Right forelimb (tissue), 1 donor: Measurements from ENCODE around the gene DDX39B.
"Not testable (repeated sequence)": the region's sequence is repeated elsewhere in the genome, so short reads cannot be mapped to it uniquely, and the experiment has no call there.

Experiments
- DNase-seq: peaks from one replicate; pipeline ENCODE4 v3.0.0-alpha.2; 2018

The DDX39B gene

DNA sequence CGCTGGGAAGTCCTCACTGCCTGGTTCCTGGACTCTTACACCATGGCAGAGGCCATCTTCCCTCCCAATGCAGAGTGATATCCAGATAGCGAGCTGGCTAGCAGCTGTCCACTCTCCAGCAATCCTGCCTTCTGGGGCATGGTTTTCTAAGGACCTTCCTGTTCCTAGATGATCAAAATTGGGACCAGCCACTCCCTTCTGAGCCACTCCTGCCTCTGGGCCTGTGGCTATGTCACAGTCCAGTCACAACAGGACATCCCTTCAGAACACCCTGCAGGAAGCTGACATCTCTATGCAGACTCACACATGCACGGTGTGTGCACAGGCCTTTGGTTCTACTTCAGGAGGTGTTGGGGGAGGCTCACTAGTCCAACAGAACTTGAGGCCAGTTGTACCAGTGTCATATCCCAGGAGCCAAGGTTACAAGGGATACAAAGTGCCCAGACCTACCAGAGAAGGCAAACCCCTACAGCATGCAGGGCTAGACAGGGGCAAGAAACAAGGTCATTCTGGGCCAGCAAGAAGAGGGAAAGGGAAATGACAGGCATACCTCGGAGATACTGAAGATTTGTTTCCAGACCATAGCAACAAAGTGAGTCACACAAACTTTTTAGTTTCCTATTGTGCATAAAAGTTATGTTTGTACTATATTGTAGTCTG lies 15.7 kb downstream of the DDX39B start:
- DNase-seq, result no peak

DNA sequence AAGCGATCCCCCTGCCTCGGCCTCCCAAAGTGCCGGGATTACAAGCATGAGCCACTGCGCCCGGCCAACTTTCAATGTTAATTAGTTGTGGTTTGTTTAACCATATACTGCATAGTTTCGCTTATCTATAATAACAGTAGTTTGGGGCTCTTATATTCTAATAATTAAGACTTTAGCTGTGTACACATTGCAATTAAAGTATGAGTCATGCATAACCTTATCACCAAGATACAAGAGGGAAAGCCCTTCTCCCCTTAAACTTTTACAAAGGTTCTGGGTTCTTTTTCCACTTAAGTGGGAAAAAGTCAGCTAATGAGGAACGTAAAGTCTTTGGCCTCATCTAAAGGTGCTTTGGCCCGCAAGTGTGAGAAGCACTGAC lies 16.3 kb downstream of the DDX39B start:
- no peak for DNase-seq

DNA sequence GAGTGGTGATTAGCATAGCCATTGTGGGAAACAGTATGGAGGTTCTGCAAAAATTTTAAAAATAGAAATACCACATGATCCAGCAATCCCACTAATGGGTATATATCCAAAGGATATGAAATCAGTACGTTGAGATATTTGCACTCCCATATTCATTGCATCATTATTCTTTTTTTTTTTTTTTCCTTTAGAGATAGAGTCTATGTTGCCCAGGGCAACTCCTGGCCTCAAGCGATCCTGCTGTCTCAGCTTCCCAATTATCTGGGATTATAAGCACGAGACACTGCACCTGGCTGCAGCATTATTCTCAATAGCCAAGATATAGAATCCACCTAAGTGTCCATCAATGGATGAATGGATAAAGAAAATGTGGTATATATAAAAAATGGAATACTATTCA lies 20.0 kb downstream of the DDX39B start:
- DNase-seq, result no peak

DNA sequence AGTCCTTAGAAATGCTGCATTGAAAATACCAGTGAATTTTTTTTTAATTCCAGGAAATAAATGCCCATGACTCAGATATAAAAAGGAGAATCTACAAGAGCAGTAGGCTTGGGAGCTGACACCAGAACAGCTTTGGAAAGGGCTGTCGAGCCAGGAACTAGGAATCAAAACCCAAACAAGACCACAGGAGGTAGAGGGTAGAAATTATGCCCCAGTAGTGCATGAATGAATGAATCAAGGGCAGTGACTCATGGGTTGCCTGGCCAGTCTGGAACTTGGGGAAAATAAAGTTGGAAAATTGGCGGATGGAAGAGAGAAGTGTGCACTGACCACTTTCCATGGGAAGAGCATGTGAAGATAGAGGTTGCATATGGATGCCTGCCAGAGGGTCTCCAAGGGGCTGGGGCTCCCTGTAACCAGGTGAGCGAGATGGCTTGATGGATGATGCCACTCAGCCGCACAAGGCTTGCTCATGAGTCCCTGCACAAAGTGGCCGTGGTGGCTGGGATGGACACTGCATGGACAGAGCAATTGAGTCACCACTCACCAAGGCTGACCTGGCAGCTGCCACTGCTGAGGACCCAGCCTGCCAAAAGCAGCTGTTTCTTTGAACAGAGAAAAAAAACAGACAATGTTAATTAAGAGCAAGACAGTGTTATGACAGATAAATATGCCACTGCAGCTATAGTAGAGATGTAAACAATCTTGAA lies 28.2 kb downstream of the DDX39B start:
- DNase-seq, result no peak

DNA sequence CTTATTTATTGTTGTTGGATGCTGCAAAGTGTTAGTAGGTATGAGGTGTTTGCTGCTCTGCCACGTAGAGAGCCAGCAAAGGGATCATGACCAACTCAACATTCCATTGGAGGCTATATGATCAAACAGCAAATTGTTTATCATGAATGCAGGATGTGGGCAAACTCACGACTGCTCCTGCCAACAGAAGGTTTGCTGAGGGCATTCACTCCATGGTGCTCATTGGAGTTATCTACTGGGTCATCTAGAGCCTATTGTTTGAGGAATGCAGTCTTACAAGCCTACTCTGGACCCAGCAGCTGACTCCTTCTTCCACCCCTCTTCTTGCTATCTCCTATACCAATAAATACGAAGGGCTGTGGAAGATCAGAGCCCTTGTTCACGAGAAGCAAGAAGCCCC lies 31.8 kb downstream of the DDX39B start:
- DNase-seq, result no peak

DNA sequence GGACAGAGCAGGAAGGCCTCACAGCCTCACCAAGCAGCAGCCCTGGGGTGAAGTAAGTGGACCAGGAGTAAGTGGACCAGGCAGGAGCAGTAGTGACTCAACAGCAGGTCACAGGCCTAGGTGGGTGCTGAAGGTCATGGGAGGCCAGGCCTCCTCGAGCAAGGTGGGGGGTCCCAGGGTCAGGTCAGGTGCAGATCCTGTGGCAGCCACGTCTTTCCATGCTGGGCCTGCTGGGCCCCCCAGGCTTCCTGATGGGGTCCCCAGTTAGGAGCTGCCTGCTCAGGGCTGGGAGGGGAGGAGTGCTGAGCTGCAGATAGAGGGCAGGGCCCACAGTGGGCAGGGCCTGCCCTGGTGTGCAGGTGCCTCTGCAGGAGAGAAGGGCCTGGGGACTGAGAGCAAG lies 32.8 kb downstream of the DDX39B start:
- not testable (repeated sequence) for DNase-seq

DNA sequence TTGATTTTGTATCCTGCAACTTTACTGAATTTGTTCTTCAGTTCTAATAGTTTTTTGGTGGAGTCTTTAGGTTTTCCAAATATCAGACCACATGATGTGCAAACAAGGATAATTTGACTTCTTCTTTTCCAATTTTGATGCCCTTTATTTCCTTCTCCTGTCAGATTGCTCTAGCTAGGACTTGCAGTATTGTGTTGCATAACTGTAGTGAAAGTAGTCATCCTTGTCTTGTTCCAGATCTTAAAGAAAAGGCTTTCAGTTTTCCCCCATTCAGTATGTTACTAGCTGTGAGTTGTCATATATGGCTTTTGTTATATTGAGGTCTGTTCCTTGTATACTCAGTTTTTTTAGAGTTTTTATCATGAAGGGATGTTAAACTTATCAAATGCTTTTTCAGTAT lies 39.2 kb downstream of the DDX39B start:
- DNase-seq, result no peak

DNA sequence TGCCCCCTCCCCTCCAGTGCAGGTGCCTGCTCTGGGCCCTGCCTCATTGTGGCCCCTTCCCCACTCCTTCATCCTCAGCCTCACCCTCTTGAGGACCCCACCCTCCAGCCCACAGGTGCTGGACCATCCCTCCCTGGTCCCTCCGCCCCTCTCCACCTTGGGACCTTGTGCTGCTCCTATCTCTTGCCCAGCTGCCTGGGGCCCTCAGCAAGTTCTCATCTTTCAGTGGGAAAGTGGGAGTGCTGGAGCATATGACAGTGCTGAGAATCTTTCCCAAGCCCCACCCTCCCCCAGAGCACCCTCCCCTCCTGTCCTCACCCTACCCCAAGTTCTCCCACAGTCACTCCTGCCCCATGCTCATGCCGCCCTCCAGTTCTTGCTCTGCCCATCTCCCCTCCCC lies 42.2 kb downstream of the DDX39B start:
- DNase-seq, result not testable (repeated sequence)

DNA sequence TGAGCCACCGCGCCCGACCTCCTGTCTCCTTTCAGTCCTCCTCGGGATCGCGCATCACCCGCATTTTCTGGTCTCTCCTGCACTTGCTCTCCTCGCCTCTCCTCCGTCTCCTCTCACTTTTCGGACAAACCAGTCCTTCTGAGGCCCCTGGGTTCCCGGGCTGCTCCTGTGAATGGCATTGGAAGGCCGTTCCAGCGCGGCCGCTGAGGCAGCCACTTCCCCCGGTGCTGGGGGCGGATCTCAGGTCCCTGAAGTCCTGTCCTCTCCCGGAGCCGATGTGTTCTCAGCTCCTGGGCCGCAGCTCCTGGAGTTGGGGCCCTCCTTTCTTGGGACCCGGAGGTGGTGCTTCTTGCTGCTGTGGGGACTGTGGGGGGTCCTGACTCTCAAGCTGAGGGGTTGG lies 43.1 kb downstream of the DDX39B start:
- DNase-seq, result no peak

DNA sequence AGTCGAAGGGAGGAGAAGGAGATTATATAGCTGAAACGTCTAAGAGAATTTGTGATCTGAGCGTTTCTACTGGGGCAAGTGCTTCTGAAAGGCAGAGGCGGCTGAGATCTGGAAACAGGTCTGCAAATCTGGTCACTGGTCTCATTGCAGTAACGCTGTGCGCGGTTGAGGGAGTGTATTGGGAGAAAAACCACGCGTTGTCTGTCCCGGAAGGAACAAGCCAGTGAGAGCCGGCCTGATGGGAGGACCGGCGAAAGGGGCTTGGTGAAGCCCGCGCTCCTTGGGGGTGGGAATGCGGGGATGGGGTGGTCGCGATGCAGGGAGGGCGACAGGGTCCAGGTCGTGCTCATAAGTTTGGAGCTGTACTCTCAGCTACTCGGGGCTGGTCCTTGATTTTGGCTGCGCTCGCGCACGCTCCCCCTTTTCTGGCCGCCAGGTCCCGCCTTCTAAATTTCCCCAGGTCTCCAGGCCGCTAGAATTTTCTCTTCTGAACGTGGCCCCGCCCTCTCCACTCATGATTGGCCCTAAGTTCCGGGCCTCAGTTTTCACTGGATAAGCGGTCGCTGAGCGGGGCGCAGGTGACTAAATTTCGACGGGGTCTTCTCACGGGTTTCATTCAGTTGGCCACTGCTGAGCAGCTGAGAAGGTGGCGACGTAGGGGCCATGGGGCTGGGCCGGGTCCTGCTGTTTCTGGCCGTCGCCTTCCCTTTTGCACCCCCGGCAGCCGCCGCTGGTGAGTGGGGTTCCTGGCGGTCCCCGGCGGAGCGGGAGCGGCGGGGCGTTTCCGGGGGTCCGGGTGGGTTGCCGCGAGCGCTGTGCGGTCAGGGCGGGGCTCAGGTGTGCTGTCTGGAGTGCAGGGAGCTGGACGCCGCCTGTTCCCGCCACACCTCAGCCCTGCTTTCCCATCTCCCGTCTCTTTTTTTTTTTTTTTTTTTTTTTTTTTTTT lies 44.0 kb downstream of the DDX39B start, which contains the start of gene MICB:
TSS of gene MICB (plus strand) at position 615 of the 946 bp plus-strand sequence. CDS start at position 664, 49 bp downstream.
- DNase-seq, result peak; percentile 66

DNA sequence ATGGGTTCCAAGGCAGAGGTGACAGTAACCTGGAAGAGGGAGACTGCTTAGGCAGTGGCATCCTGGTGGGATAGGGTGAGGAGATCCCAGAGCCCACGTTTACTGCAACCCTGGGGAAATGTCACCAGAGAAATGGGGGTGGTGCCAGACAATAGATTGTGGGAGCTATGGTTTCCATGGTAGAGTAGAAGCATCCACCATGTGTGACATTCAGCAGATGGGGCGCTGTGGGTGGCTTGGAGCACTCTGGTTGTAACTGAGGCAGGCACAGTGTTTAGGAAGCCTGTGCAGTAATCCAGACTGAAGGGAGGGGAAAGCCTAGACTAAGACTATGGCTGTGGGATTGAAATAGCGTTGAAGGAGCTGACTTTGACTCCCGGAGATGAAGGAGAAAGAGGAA lies 45.0 kb downstream of the DDX39B start:
- not testable (repeated sequence) for DNase-seq

DNA sequence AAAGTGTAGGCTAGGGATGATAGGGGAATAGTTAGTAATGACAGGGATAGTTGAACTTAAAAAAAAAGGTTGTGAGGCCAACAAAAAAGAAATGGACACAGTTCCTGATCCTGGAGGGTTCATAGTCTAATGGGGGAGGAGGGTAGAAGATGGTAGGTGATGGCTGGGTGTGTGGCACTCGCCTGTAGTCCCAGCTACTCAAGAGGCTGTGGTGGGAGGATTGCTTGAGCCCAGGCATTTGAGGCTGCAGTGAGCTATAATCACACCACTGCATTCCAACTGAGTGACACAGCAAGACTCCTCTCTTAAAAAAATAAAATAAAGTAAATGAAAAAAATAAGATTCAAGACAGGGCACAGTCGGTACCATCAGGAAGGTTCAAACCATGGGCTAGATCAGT lies 46.2 kb downstream of the DDX39B start:
- DNase-seq, result no peak

DNA sequence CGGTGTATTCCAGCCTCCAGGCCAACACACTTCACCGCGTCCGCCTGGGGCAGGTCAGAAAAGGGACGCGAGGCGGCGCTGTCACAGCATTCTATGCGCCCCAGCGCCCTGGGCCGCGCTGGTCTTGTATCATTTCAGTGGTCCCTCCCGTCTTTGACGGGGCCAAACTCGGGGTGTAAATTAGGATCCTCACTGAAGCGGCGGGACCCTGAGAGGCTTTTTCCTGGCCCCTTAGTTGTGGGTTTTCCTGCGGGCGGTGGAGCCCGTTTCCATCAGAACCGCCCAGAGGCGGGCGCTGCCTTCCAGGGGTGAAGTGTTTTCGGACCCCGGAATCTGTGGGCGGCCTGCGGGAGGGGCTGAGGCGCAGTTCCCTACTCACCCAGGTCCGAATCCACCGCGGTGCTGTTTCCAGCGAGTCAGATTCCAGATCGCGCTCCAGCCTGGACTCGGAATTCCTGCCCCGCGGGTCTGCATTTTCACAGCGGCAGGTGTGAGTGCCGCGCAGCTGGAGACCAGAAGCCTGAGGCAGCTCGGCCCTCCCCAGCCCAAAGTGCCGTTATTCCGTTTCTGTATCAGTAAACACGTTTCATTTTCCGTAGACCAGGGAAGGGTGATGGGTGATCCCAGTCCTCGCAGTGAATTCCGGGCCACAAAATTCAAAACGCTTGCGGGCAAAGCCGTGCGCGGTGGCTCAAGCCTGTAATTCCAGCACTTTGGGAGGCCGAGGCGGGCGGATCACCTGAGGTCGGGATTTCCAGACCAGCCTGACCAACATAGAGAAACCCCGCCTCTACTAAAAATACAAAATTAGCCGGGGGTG lies 47.7 kb downstream of the DDX39B start:
- DNase-seq, result peak; percentile 70

DNA sequence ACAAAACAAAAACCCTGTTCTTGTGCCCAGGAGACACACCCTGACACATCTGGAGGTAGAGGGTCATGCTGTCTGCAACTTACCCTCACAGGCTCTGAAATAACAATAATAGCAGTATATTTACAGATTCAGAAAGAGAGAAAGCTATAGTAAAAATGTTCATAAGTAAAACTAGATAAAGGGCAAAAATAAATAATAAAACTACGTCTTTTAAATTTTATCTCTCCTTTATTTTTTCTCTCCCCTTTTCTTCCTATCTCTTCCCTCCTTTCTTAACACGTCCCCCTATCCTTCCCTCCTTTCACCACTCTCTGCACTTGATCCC lies 48.3 kb downstream of the DDX39B start:
- DNase-seq, result not testable (repeated sequence)

DNA sequence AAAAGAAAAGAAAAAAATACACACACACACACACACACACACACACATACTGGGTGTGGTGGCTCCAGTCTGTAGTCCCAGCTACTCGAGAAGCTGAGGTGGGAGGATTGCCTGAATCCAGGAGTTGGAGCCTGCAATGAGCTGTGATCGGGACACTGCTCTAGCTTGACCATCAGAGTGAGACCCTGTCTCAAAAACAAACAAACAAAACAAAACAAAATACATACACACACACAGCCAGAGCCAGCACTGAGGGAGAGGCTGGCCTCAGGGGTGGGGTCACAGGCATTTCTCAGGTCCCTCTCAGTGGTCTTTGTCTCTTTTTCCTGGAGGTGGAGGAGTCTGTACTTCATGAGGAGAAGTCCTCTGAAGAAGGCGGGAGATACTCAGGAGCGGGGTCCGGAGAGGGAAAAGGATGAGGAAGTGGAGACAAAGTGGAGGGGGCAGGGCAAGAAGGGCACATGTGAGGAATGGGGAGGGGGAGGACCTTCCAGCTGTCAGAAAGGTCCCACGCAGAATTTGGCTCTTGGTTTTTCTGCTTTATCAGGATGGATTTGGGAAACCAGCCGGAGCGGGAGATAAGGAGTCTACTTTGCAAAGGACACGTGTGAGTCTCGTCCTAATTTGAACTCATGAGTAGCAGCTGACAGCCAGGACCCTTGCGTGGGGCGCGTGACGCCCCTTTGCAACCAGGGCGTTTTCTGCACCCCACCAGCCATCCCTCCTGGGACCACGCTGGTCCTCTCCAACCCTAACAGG lies 51.5 kb downstream of the DDX39B start:
- DNase-seq, result no peak

DNA sequence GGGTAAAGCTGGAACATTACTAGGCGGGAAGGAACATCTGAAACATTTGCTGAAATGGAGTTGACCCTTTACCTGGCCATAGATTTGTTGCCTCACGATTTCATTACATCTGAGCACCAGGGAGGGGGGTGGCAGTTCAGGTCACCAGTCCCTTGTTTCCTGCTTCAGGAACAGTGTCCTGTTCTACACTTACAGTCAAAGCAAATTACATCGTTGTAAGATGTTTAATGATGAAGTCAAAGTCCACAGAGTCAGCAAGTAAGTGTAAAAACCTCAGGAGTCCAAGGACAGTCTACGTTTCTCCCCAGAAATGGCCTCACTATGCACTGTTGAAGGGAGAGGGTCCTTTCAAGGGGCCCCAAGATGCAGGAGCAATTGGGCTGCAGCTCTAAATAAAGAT lies 52.7 kb downstream of the DDX39B start:
- no peak for DNase-seq

DNA sequence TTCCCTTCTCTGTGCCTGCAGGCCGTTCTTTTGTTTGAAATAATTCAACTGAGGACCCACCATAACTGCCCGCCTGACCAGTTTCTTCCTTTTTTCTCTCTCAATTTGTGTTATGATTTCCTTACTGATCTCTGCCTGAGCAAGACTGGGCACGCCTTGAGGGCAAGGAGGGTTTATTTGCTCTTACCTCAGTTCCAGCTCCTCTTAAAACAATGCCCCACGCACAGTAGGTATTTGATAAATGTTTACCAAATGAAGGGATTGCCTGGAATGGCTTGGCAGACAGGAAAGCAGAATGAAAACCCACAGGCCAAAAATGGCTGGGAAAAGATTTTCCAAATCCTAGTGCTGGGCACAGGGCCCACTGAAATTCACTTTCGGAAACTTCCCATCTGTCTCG lies 54.1 kb downstream of the DDX39B start:
- not testable (repeated sequence) for DNase-seq

DNA sequence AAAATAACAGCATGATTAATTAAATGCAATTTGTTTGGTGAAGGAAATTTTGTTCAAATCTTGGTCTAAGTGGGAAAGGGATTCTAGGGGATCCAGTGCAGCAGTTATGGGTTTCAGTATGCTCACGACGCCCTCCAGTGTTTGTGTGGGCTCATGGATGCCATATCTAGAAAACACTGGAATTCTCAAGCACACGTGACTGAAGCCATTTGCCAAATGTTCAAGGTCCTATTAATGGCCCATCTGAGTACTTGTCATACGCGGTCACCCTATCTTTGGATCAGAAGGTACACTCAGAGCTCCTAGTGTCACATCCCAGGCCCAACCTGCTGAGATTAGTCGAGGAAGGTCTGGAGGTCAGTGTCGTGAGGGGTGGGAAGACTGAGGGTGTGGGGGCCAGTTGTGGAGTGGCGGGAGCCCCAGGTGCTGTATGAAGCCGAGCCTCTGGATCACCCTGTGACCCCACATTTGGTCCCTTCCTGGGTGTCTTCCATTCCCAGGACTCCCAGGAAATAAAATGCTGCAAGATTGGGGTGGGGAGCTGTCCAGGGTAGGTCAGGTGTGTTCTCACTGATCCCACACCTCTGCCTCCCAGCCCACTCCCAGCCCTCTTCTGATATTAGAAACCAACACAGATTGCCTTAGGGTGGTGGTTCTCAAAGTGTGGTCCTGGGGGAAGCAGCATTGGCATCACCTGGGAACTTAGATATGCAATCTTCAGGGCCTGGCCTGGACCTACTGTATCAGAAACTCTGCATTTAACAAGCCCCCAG lies 55.6 kb downstream of the DDX39B start:
- not testable (repeated sequence) for DNase-seq

DNA sequence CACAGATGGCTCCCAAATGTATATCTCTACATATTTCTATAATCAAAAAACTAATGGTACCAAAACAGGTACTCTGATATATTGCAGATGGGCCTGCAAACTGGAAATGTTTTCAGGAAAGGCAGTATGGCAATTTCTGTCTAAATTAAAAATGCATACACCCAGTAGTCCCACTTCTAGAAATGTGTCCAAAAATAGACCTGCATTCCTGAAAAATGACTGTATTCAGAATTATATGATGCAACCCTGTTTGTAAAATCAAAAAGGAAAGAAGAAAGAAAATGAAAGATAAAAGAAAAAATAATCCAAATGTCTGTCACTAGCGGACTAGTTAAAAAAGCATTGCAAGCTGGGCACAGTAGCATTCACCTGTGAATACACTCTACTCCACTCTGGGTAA lies 56.7 kb downstream of the DDX39B start:
- DNase-seq, result no peak

DNA sequence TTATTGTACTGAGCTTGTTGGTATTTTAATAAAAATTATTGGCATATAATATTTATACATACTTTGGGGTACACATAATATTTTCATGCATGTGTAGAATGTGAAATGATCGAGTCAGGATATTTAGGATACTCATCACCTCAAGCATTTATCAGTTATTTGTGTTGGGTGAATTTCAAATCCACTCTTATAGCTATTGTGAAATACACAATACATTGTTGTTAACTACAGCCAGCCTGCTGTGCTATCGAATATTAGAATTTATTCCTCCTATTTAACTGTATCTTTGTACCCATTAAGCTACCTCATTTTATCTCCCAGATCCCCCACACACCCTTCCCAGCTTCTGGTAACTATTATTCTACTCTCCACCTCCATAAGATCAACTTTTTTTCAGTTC lies 58.4 kb downstream of the DDX39B start:
- DNase-seq, result no peak

DNA sequence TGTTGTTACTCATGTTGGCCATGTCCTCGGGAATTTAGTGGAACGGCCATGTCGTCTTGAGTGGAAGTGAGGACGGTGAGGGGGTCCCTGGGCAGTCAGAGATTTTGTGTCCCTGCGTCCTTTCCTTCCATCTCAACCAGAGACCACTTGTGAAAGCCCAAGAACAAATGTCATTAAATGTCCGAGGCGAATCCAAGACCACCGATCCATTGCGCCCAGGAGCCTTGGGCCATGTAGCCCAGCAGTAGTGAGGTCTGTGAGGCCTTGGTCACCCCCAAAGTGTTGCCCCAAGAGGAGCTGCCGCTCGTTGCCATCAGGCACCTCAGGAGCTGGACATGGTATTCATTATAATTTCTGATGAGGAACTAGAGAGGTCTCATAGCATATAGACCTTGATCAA lies 61.2 kb downstream of the DDX39B start:
- DNase-seq, result no peak
